Esophagus muscularis mucosa (tissue), 4 donors: ENCODE results near the gene SYNGR1.
"Not testable (repeated sequence)": the region's sequence is repeated elsewhere in the genome, so short reads cannot be mapped to it uniquely, and the experiment has no call there.

Experiments
- CTCF ChIP-seq, 3 experiments: fragments of 200-600 bp in 2 of 3; fragments of 450-650 bp in 1 of 3; sonication (generic) in 2 of 3; IDR thresholded peaks; one replicate each; pipeline ENCODE4 v1.5.1; 2017 to 2019; ENCODE audit warnings: antibody characterized with exemption in 3 of 3, mild to moderate bottlenecking in 2 of 3, moderate library complexity in 1 of 3
- EP300 ChIP-seq: sonication (generic); formaldehyde crosslinking; IDR thresholded peaks from one replicate; pipeline ENCODE4 v1.6.1; 2017; ENCODE audit warnings: antibody characterized with exemption
- POLR2A ChIP-seq: fragments of 450-650 bp; IDR thresholded peaks from one replicate; pipeline ENCODE4 v1.6.1; 2017; ENCODE audit warnings: antibody characterized with exemption, moderate library complexity, mild to moderate bottlenecking, low read depth
- POLR2AphosphoS5 ChIP-seq, 2 donors: sonication (generic); formaldehyde crosslinking; IDR thresholded peaks; one replicate each; pipeline ENCODE4 v1.6.1; 2017; ENCODE audit warnings: antibody characterized with exemption in 2 of 2

- TF ChIP-seq CTCF (IDR thresholded peaks at IDR 0.05); POLR2A; EP300; POLR2AphosphoS5 (IDR thresholded peaks at IDR 0.05): not testable (repeated sequence)
Measured at GRCh38 chr22:39358197-39358596, 8.4 kb downstream of the SYNGR1 start.
